HL-60 (cell line): ENCODE results near the gene CRYBB3.

Source experiments
- GABPA ChIP-seq: IDR thresholded peaks from 2 replicates; pipeline ENCODE4 v1.6.1; 2012; ENCODE audit warnings: low read depth
- POLR2AphosphoS5 ChIP-seq: IDR thresholded peaks from 2 replicates; pipeline ENCODE4 v1.6.1; 2012; ENCODE audit warnings: low read depth
- TF ChIP-seq, protein P1 (sequence below): IDR thresholded peaks from 2 replicates; pipeline ENCODE4 v1.6.1; 2012; ENCODE audit warnings: low read depth; ENCODE audit not compliant: insufficient replicate concordance
- TF ChIP-seq, protein P2 (sequence below): IDR thresholded peaks from one replicate; pipeline ENCODE4 v1.5.1; 2011; ENCODE audit warnings: low read length, control low read depth, inconsistent platforms; ENCODE audit not compliant: insufficient read depth

DNA sequence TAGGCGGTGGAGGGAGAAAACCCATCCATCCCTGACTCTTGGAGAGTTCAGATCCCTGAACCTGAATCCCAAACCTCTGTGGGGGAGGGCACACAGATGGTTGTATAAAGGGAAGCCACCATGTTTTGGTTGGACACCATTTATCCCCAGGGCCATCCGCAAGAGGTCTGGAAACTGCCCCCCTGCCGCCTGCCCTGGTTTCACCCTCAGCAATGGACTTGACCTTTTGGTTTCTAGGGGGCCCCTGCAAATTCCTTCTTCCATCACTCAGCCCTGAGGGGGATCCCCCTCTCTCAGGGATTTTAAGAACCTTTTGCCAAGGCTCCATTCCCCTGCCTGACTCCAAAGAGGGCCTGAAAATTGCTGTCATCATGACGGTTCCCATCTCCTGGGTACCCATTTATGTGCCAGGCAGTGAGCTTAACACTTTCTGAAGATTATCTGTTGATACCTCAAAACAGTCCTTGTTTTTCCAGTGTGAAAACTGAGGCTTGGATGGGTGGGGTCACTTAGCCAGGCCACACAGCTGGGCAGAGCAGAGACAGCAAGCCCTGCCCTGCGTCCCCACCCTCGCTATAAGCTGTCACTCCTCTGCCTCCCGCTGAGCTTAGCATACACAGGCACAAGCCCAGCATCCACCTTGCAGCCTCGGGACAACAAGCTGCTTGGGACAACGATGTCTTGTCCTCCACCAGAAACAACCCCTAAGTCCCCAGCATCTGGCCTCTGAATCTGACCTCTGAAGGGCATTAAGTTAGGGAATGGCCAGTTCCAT is 33.2 kb upstream of the CRYBB3 start:
- TF ChIP-seq, protein P1, sequence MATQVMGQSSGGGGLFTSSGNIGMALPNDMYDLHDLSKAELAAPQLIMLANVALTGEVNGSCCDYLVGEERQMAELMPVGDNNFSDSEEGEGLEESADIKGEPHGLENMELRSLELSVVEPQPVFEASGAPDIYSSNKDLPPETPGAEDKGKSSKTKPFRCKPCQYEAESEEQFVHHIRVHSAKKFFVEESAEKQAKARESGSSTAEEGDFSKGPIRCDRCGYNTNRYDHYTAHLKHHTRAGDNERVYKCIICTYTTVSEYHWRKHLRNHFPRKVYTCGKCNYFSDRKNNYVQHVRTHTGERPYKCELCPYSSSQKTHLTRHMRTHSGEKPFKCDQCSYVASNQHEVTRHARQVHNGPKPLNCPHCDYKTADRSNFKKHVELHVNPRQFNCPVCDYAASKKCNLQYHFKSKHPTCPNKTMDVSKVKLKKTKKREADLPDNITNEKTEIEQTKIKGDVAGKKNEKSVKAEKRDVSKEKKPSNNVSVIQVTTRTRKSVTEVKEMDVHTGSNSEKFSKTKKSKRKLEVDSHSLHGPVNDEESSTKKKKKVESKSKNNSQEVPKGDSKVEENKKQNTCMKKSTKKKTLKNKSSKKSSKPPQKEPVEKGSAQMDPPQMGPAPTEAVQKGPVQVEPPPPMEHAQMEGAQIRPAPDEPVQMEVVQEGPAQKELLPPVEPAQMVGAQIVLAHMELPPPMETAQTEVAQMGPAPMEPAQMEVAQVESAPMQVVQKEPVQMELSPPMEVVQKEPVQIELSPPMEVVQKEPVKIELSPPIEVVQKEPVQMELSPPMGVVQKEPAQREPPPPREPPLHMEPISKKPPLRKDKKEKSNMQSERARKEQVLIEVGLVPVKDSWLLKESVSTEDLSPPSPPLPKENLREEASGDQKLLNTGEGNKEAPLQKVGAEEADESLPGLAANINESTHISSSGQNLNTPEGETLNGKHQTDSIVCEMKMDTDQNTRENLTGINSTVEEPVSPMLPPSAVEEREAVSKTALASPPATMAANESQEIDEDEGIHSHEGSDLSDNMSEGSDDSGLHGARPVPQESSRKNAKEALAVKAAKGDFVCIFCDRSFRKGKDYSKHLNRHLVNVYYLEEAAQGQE: no peak
- TF ChIP-seq, protein P2, sequence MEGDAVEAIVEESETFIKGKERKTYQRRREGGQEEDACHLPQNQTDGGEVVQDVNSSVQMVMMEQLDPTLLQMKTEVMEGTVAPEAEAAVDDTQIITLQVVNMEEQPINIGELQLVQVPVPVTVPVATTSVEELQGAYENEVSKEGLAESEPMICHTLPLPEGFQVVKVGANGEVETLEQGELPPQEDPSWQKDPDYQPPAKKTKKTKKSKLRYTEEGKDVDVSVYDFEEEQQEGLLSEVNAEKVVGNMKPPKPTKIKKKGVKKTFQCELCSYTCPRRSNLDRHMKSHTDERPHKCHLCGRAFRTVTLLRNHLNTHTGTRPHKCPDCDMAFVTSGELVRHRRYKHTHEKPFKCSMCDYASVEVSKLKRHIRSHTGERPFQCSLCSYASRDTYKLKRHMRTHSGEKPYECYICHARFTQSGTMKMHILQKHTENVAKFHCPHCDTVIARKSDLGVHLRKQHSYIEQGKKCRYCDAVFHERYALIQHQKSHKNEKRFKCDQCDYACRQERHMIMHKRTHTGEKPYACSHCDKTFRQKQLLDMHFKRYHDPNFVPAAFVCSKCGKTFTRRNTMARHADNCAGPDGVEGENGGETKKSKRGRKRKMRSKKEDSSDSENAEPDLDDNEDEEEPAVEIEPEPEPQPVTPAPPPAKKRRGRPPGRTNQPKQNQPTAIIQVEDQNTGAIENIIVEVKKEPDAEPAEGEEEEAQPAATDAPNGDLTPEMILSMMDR: no peak
- TF ChIP-seq POLR2AphosphoS5: no peak
- TF ChIP-seq GABPA: no peak
